ENCODE results near the gene USP43.

The USP43 gene

DNA sequence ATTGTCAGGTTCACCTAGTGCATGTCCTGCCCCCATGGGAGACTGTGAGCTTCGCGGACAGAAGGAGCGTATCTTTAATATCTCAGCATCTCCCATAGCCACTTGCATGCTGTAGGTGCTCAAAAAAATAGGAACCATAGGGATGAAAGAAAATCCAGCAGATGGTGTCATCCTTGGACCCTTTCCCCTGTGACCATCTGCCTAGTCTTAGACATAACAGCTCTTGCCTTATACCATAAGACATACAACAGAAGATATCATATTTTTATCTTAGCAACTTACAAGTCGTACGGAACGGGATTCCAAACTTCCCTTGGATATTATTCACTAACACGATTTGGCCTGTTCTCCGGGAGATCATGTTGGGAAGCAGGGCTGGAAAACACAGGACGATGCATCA is 131.6 kb downstream of the USP43 start:
- Histone ChIP-seq H3K27me3 (replicated peaks; ENCODE audit: control insufficient read depth, insufficient read depth, low read length) (no peaks in the 10 kb centered on the region; the same call in 1 of the 2 replicates), H3K36me3 (ENCODE audit: control insufficient read depth, insufficient read depth, low read length) (no peaks in the 10 kb centered on the region), H3K4me3 (replicated peaks; ENCODE audit: low read depth, low read length) (no peak overlapping the region)
- no peak for DNase-seq (ENCODE audit: extremely low read depth, insufficient read length)
- TF ChIP-seq, protein P1, sequence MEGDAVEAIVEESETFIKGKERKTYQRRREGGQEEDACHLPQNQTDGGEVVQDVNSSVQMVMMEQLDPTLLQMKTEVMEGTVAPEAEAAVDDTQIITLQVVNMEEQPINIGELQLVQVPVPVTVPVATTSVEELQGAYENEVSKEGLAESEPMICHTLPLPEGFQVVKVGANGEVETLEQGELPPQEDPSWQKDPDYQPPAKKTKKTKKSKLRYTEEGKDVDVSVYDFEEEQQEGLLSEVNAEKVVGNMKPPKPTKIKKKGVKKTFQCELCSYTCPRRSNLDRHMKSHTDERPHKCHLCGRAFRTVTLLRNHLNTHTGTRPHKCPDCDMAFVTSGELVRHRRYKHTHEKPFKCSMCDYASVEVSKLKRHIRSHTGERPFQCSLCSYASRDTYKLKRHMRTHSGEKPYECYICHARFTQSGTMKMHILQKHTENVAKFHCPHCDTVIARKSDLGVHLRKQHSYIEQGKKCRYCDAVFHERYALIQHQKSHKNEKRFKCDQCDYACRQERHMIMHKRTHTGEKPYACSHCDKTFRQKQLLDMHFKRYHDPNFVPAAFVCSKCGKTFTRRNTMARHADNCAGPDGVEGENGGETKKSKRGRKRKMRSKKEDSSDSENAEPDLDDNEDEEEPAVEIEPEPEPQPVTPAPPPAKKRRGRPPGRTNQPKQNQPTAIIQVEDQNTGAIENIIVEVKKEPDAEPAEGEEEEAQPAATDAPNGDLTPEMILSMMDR (IDR thresholded peaks at IDR 0.05; ENCODE audit: insufficient read depth, low read length, poor library complexity, severe bottlenecking) = no peak

Measured in GM06990 (cell line).